Bronchial epithelial cell (primary cell): ENCODE results near the gene ARL6IP4. TPM values are rescaled to one million over a fixed set of nuclear protein-coding genes. Genes with fewer than 3 reads are reported as not detected.

Experiments used
- DNase-seq: peaks from one replicate; pipeline ENCODE4 v3.0.0-alpha.2; 2010; ENCODE audit warnings: low read depth
- FAIRE-seq: peaks from 2 replicates; lab custom pipeline; 2011; peaks lifted over from hg19 to GRCh38; lab: Jason Lieb, UNC
- H3K27me3 ChIP-seq: 2 replicates; pipeline ENCODE4 v1.5.1; 2011; ENCODE audit warnings: low read length; ENCODE audit not compliant: control insufficient read depth, insufficient read depth
- H3K36me3 ChIP-seq: 2 replicates; pipeline ENCODE4 v1.5.1; 2011; ENCODE audit warnings: low read length; ENCODE audit not compliant: control insufficient read depth, insufficient read depth
- H3K4me3 ChIP-seq: 2 replicates; pipeline ENCODE4 v1.5.1; 2011; ENCODE audit warnings: mild to moderate bottlenecking, low read depth, low read length, control low read depth
- CTCF ChIP-seq: IDR thresholded peaks from 2 replicates; pipeline ENCODE4 v1.5.1; 2011; ENCODE audit warnings: mild to moderate bottlenecking, moderate library complexity, low read length, control low read depth, inconsistent platforms; ENCODE audit not compliant: insufficient read depth, severe bottlenecking
- total RNA-seq: library from RNA; depleted of rRNA; stranded (reverse); fragments of >200 nt; gene quantifications from 2 replicates; pipeline ENCODE4 v1.2.1, GENCODE V29; 2014

Gene ARL6IP4
- total RNA-seq, 1 donor from 2014 or later, result 158 TPM

GRCh38 chr12:122947352-122947792, 33.1 kb upstream of the ARL6IP4 start:
- FAIRE-seq (no peak), DNase-seq (peak; percentile 30)
- H3K4me3 ChIP-seq, result no peak overlapping the region
- no peaks in the 10 kb centered on the region for H3K27me3 ChIP-seq
- no peaks in the 10 kb centered on the region for H3K36me3 ChIP-seq
- TF ChIP-seq CTCF, result peak; percentile 27

- Histone ChIP-seq H3K27me3 (no peaks in the 10 kb centered on the region), H3K36me3 (no peaks in the 10 kb centered on the region), H3K4me3 (no peak overlapping the region)
- no peak for TF ChIP-seq CTCF
- DNase-seq, result no peak
- FAIRE-seq, result no peak
Measured at GRCh38 chr12:122948605-122949004, 31.9 kb upstream of the ARL6IP4 start.

GRCh38 chr12:122949405-122949804, 31.1 kb upstream of the ARL6IP4 start:
- FAIRE-seq (no peak), DNase-seq (no peak)
- no peak for TF ChIP-seq CTCF
- Histone ChIP-seq H3K36me3 (no peaks in the 10 kb centered on the region), H3K27me3 (no peaks in the 10 kb centered on the region), H3K4me3 (no peak overlapping the region)

- DNase-seq (no peak), FAIRE-seq (no peak)
- H3K36me3 ChIP-seq, result no peaks in the 10 kb centered on the region
- no peak for TF ChIP-seq CTCF
- H3K4me3 ChIP-seq, result no peak overlapping the region
- no peaks in the 10 kb centered on the region for H3K27me3 ChIP-seq
Measured at GRCh38 chr12:122949816-122950675, 30.4 kb upstream of the ARL6IP4 start.

- Histone ChIP-seq H3K4me3 (no peak overlapping the region), H3K36me3 (peaks cover 1% of the 10 kb centered on the region), H3K27me3 (no peaks in the 10 kb centered on the region)
- DNase-seq (peak; percentile 73), FAIRE-seq (no peak)
- TF ChIP-seq CTCF, result no peak
Measured at GRCh38 chr12:122951406-122951805, 29.1 kb upstream of the ARL6IP4 start.
